Chondrocyte (in vitro differentiated cells): ENCODE results near the gene MAP2K5. TPM values are rescaled to one million over a fixed set of nuclear protein-coding genes. Genes with fewer than 3 reads are reported as not detected.

ENCODE experiments used
- DNase-seq: peaks from one replicate; pipeline ENCODE4 v3.0.0; 2021; ENCODE audit warnings: mixed read lengths, low spot score
- H3K27ac Mint-ChIP-seq: one replicate; pipeline ENCODE4 v1.8.0; 2021; ENCODE audit warnings: mild to moderate bottlenecking, moderate library complexity, mixed read lengths; ENCODE audit not compliant: unreplicated experiment
- H3K27me3 Mint-ChIP-seq: 2 replicates; pipeline ENCODE4 v1.8.0; 2021; ENCODE audit warnings: low read depth, mixed read lengths
- H3K36me3 Mint-ChIP-seq: 2 replicates; pipeline ENCODE4 v1.8.0; 2021; ENCODE audit warnings: low read depth, mixed read lengths
- H3K4me1 Mint-ChIP-seq: 2 replicates; pipeline ENCODE4 v1.8.0; 2021; ENCODE audit warnings: low read depth, mild to moderate bottlenecking, mixed read lengths
- H3K4me3 Mint-ChIP-seq: one replicate; pipeline ENCODE4 v1.8.0; 2021; ENCODE audit warnings: mild to moderate bottlenecking, moderate library complexity, mixed read lengths; ENCODE audit not compliant: unreplicated experiment
- H3K9me3 Mint-ChIP-seq: 2 replicates; pipeline ENCODE4 v1.8.0; 2021; ENCODE audit warnings: low read depth, mixed read lengths
- total RNA-seq: library from RNA; stranded (reverse); gene quantifications from 3 replicates; pipeline ENCODE4 v1.2.1, GENCODE V29; 2021
- TF ChIP-seq, protein P1 (sequence below): fragments of 200-600 bp; sonication (generic); IDR thresholded peaks from 2 replicates; pipeline ENCODE4 v1.5.0; 2021; ENCODE audit warnings: antibody characterized with exemption, mild to moderate bottlenecking, moderate library complexity

MAP2K5 gene
- total RNA-seq, 1 donor from 2014 or later, result 14.0 TPM

DNA sequence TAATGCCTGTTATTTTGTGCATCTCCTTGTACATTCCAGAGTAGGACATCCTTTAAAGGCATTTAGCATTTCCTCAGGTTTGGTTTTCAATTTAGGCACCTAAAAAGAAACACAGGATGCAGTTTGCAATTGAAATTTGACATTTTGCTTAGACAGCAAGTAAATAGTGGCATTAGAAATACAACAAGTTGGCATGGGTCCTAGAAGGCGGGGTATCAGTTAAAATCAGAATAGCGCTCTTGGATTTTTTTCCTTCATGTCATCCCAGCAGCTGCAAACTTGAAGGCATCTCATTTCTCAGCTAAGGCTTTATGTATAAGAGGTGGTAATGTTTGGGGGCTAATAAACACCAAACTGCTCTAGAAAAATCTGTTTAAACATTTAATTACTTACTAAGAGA, 235.3 kb downstream of the MAP2K5 start:
- Mint-ChIP-seq H3K4me1 (no peaks in the 10 kb centered on the region), H3K4me3 (no peak overlapping the region), H3K27ac (no peak overlapping the region), H3K27me3 (no peaks in the 10 kb centered on the region), H3K36me3 (peaks cover 5% of the 10 kb centered on the region), H3K9me3 (no peaks in the 10 kb centered on the region)
- DNase-seq, result no peak
- TF ChIP-seq, protein P1, sequence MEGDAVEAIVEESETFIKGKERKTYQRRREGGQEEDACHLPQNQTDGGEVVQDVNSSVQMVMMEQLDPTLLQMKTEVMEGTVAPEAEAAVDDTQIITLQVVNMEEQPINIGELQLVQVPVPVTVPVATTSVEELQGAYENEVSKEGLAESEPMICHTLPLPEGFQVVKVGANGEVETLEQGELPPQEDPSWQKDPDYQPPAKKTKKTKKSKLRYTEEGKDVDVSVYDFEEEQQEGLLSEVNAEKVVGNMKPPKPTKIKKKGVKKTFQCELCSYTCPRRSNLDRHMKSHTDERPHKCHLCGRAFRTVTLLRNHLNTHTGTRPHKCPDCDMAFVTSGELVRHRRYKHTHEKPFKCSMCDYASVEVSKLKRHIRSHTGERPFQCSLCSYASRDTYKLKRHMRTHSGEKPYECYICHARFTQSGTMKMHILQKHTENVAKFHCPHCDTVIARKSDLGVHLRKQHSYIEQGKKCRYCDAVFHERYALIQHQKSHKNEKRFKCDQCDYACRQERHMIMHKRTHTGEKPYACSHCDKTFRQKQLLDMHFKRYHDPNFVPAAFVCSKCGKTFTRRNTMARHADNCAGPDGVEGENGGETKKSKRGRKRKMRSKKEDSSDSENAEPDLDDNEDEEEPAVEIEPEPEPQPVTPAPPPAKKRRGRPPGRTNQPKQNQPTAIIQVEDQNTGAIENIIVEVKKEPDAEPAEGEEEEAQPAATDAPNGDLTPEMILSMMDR, result no peak

DNA sequence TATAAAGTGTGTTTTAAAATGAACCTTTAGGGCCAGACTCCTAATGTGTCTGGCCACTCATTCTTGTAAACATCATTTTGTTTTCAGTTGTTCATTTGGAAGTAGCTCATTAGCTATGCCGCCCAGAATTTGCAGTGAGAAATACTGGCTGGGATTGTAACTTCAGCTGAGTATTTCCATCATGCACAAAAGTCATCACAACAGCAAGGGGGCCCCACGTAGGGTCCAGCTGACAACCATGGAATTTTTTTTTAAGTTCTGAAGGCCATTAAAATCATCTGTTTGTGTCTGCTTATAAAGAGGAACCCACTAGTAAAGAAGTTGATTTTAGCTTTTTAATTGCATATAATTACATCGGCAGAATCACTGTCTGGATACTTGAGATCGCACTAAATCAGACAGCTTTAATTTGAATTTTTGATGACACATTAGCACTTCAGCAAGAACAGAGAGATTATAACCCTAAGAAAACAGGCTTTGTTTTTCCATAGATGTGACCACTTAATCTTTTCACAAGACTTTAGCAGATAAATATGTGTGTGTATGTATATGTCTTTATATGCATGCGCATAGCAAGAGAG, 236.6 kb downstream of the MAP2K5 start:
- DNase-seq, result no peak
- Mint-ChIP-seq H3K9me3 (no peaks in the 10 kb centered on the region), H3K4me3 (no peak overlapping the region), H3K36me3 (peaks cover 8% of the 10 kb centered on the region), H3K27me3 (no peaks in the 10 kb centered on the region), H3K27ac (no peak overlapping the region), H3K4me1 (no peaks in the 10 kb centered on the region)
- TF ChIP-seq, protein P1, result no peak

DNA sequence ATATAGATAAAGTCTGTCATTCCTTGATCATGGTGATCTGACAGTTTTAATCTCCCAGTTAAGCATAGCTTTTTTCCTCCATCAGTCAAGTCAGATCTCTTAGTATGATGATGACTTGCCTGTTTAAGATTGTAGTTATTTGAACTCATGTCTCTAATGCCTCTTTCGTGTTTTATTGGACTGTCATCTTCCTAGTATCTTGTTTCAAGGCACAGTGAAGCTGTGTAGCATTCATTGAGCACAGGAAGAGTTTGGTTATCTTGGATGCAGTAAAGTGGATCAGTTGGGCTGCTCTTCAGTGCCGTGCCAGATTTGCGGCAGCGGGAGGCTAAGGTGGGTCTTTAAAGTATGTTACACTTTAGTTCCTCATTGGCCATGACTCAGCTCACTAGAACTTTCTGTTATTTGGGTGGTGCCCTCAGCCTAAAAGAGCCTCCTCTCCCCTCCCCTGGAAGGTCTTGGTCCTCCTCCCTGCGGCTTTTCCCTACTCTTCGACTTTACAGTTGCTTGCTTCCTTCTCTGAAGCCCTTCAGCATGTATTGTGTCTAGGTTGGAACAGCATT, 237.1 kb downstream of the MAP2K5 start:
- peaks cover 8% of the 10 kb centered on the region for H3K36me3 Mint-ChIP-seq
- DNase-seq, result no peak
- H3K4me1 Mint-ChIP-seq, result no peaks in the 10 kb centered on the region

DNA sequence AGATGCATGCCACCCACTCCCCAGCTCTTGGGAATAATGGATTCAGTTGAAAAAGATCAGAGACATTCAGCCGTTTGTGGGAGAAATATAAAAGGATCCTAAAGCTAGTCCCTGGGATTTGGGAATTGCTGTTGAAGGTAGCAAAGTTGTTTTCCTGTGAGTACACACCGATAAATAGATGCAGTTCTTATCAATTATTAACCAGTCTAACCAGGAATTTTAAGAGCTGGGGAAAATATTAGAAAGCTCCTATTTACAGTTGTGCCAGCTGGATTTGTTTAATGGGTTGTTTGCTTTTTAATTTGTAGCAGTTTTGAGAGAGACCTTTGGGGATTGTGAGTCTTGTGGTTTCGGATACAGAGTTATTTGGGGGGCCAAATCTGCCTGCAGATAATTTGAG, 238.6 kb downstream of the MAP2K5 start:
- no peaks in the 10 kb centered on the region for H3K9me3 Mint-ChIP-seq
- no peaks in the 10 kb centered on the region for H3K4me1 Mint-ChIP-seq
- no peak for DNase-seq
- peaks cover 9% of the 10 kb centered on the region for H3K36me3 Mint-ChIP-seq
- H3K4me3 Mint-ChIP-seq, result no peak overlapping the region
- no peak overlapping the region for H3K27ac Mint-ChIP-seq
- no peaks in the 10 kb centered on the region for H3K27me3 Mint-ChIP-seq
- TF ChIP-seq, protein P1, result no peak

More for the DNA sequence above, 237.1 kb downstream of the MAP2K5 start:
- no peak overlapping the region for H3K27ac Mint-ChIP-seq
- H3K9me3 Mint-ChIP-seq, result no peaks in the 10 kb centered on the region
- H3K4me3 Mint-ChIP-seq, result no peak overlapping the region
- TF ChIP-seq, protein P1, result no peak
- no peaks in the 10 kb centered on the region for H3K27me3 Mint-ChIP-seq

DNA sequence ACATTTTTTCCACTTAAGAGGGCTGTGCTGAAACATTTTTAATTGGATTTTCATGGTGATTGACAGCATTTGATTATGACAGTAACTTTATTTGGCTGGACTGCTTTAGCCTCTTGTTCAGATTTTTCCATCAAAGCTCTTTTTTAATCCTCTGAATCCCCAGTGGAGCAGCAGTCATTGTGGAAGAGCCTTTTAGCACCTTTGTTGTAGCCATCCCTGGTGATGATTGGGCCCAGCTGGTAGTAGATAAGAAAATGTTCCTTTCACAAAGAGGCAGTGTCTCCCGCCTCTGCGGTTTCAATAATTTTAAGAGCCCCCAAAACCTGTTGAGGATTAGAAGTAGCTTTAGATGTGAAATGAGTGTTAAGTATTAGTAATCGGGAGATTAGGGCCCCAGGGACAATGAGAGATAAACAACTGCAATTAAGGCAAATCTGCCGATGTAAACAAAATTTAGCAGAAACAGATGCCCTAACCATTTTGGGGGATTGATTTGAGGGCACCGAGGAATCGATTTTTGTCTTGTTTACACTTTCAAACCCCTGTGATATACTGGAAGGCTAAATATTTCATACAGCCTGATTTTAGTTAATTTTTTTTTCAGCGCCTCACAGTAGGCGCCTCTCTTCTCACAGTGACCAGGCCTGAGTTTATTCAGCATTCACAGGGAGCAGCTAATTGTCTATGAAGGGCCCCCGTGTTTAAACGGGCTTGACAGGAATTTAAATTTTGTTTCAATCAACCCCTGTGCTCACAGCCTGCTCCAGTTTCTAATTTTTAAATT, 239.6 kb downstream of the MAP2K5 start:
- Mint-ChIP-seq H3K36me3 (peaks cover 9% of the 10 kb centered on the region), H3K4me1 (no peaks in the 10 kb centered on the region), H3K4me3 (no peak overlapping the region), H3K9me3 (no peaks in the 10 kb centered on the region), H3K27ac (no peak overlapping the region), H3K27me3 (no peaks in the 10 kb centered on the region)
- TF ChIP-seq, protein P1, result no peak
- no peak for DNase-seq
